Stimulated activated CD4-positive, alpha-beta T cell treated with anti-CD3 and anti-CD28 coated beads, Interleukin-1b, Interleukin-23, amount 100 ng/mL, for 48 hours (primary cell): Measurements from ENCODE around the gene NT5C3B.

Experiments used
- DNase-seq: peaks from one replicate; pipeline ENCODE4 v3.0.0-alpha.2; 2020

Gene NT5C3B

DNA sequence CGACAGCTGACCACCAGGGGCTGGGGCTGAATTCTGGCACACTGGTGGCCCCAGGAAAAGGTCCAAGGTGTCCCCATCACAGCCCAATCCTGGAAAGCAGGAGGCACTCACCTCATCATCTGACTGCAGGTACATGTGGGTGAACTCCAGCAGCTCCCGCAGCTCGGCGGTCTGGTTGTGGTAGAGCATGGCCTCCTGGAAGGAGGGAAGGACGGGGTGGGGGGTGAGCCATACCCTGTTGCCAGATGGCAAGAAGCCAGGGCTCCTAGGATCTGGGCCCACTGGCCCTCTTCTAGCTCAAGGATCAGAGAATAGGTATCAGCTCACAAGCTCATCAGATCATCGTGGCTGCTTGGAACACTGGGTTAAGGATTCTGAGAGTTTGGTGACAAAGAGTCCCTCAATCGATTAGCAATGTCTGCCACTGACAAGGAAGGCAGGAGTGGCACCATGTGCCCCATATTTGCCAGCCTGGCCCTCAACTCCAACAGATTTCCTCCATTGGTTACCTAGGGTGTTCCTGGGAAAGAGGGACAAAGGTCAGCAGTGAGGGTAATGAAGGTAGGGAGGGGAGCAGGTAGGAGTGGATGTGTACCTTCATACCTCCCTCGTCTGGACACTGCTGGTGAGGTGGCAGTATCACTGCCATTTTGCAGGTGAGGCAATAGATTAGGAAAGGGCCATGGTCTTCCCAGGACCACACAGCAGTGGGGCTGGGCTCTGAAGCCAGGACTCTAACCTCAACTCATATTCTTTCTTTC is 29.2 kb downstream of the NT5C3B start:
- DNase-seq = no peak

DNA sequence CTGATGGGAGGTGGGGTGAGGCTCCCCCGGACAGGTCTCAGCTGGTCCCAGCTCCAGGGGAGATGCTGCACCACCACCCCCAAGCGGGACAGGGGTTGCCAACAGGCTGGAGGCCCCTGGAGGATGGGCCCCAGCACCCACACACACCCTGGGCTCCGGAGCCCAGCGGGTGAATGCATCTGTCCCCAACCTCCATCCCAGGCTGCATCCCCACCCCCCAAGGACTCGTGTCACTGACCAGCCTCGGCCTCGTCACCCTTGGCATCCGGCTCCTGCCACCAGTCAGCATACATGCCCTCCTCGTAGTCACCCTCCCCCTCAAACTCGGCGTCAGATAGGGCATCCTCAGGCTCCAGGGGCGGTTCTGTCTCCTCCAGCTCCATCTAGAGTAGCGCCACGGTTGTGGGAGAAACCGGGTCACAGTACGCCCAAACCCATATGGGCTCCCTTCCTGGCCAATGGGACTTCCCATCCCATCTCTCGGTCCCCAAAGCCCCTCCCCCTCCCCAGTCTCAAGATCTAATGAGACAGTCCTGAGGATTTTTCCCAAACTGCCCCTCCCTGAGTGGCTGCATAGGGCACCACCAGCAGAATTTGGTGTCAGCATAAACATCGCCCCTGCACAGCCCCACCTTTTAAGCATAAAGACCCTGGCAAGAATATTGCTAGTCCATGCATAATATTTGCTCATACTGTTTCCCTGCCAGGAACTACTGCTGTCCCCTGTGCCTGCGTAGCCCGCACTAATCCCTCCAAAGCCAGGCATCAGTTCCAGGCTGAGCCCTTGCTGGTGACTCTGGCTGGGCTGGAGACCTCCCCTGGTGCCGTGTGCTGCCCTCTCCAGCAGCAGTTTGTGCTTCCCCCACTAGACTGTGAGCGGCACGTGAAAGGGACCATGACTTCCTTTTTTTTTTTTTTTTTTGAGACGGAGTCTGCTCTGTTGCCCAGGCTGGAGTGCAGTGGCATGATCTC is 32.7 kb downstream of the NT5C3B start:
- DNase-seq = no peak

DNA sequence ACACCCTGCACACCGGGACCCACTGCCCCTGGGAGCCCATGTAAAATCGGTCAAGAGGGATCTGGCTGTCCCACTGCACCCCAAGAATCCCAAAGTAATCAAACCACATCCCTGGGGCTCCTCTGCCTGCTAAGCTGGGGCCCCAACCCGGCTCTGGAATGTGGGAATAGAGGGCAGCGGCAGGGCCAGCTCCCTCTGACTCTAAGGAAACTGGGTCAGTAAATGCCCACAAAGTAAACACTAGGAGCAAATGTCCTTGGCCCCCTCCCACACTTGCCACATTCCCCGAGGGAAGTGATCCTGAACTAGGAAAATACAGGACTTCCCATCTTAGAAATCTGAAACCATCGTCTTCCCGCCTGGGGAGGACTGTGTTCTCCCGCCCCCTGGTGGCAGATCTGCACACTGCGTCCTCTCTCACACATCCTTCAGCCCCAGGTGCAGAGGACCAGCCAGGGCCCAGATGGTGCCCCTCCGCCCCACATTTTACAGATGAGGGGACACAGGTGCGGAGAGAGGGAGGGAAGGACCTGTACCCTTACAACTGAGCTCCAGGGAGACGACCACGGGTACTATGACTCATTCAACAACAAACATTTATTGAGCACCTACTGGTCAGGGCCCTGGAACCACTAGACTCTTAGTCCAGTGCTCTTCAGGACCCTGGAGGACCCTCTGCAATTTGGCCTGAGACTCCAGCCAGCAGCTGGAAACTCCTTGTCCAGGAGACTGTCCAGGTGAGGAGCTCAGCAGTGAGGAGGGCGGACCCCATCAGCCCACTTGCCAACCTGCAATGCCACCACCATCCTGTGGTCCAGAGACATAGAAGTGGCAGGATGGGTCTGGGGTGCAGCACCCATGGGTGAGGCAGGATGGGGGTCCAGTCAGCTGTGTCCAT is 34.4 kb downstream of the NT5C3B start:
- DNase-seq = peak; percentile 69

DNA sequence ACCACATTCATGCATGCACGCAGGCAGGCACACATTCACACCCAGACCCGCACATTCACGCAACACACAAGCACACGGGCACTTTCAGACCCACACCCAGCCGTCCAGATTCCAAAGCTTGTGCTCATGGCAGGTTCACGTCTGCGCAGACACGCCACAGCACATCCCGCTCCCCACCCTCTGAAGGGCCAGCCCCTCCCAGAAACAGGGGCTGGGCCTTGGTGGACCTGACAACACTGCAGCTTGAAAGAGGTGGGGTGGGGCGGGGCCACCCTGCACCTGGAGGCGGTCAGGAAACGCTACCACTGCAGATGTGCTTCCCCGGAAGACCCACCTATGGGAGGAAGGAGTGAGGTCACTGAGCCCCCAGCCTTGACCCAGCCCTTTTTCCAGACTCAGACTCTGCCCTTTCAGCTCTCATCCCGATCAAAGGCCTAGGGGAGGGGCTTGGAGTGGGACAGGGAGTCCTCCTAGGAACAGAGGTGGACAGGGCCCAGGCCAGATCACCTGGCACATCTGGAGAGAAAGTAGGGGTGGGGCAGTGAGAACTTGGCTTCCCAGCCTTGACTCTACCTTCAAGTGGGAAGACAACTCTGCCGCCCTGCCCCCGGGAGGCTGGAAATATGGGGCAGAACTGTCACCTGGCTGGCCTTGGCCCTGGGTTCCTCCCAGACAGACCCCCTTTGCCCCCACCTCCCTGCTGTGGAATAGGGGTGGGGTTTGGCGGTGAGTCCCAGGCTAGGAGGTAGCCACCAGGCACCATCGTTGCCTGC is 35.2 kb downstream of the NT5C3B start:
- no peak for DNase-seq

DNA sequence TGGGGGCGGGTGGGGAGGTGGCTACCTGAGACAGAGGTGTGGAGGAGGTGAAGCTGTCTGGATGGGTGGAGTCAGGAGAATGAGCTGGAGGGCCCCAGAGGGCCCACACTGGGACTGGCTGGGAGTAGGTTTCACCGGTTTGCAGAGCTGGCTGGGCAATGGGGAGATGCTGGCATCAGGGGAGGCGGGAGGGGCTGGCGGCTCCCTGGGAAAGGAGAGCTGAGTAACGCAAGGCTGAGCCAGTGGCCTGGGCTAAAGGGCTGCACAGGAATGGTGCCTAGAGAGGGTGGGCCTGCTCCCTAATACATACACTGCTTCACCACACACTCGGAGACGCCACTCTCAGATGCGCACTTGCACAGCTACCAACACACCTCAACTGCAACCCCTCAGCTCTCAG is 36.7 kb downstream of the NT5C3B start:
- DNase-seq = no peak

DNA sequence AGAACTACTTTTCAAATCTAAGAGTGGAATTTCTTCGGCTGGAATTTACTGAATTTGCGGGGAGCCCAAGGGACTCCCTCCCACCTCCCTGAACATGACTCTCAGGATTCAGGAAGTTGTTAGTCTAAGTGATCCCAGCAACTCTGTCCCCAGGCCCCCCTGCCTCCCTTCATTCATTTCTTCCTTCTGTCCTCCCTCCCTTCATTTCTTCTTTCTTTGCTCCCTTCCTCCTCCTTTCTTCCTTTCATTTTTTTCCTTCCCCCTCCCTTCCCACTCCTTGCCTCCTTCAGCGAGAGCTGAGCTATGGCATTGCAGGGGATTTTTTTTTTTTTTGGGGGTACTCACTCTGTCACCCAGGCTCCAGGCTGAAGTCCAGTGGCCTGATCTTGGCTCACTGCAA is 38.7 kb downstream of the NT5C3B start:
- DNase-seq = no peak

DNA sequence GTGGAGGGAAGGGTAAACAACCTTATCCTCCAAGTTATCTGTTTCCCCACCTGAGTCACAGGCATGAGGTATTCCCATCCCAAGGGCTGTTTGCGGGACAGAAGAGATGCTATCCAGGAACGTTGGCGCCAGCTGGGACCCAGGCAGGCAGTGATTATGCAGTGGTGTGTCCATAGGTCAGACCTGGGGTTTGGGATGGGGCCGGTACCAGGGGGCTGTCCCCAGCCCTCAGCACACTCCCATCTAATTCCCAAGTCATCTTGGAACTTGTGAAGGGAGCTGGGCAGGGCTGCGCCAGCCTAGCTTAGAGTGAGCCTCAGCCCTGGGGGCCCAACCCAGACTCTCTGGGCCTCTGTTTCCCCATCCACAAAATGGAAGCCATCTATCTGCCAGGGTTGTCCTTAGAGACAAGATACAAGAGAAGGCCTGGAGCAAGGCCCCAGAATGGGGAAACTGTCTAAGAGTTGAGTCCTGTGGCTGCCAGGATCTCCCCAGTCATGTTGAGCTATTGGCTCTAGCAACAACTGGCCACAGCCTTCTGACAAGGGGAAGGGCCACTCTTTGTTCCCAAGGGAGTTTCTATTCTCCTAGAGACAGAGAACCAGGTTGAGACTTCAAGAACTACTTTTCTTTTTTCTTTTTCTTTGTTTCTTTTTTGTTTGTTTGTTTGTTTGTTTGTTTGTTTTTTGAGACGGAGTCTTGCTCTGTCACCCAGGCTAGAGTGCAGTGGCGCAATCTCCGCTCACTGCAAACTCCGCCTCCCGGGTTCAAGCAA is 39.7 kb downstream of the NT5C3B start:
- no peak for DNase-seq

DNA sequence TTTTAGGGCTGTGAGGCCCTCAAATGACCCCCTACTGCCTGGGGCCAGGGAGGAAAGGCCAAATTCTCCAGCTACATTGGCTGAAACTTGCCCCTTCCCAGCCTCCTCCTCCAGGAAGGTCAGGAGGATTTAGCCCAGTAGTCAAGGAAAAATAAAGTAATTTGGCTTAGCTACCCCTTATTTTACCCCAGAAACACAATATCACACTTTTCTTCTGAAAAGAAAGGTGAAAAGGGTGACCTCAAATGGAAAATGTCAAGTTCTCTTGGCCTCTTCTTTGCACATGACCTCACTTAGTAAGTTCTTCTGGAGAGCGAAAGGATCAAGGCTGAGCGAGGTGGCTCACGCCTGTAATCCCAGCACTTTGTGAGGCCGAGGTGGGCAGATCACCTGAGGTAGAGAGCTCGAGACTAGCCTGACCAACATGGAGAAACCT is 41.5 kb downstream of the NT5C3B start:
- no peak for DNase-seq

DNA sequence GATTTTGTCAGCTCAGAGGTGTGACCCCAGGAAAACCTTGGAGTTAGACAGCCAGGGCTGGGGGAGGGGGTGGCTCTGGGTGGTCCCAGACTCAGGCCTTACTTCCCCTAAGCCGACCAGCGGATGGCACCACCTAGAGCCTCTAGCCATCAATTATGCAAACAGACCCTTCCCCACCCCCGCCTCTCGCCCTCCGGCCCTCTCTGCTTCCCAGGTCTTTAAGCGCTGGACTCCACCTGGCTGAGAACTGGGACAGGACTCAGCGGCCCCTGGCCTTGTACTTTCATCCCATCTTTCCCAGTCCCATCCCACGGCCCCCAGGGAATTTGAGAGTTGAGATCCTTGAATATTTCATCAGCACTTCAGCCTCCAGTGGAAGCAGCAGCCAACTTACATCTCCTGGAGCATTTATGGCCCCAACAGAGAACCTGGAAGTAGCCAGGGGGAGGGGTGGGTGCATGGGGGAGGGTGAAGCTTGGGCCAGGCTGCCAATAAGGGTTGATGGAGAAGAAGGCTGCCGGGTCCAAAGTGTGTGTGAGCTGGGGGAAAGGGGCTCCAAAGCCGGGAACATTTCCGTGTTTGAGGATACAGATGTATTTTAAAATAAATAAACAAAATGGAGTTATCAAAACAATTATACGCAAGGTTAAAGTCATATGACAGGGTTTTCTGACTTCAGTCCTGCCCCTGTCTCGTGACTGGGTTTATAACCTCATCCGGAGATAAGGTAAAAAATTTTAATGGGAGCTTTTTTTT is 42.1 kb downstream of the NT5C3B start:
- no peak for DNase-seq

DNA sequence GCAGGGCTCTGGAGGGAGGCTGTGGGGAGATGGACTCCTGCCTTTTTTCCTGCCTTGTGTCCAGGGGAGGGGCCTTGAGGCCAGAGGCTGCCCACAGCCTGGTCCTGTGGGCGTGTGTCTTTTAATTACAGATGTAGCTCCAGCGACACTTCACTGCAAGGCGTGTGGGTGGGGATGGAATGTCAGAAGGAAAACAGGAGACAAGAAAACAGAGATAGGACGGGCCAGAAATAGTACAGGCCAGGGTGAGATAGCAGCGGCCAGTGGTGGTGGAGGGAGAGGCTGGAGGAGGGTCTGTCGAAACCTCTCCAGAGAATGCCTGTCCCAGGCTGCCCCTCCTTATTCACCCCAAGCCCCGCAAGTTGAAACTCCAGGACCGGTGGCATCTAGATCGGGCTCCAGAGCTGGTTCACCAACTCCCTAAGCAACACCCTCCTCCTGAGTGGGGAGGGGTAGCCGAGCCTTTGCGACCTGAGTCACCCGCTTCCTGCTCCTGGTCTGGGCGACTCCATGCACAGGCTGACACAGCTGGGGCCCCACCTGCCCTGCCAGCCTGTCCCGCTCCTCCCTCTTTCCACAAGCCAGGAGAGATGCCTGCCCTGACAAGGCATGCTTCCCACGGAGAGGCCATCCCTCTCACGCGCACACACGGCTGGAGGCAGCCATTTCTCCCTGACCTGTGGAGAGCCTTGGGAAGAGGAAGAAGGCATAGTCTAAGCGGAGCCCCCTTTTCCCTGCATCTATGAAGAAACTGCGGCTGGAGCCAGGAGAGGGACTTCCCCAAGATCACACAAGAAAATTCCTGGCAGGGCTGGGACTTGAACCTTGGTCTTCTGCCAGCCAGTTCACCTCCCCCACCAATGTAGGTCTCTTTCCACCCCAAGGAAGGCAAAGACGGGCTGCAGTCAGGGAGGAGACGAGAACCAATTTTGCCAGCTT is 42.9 kb downstream of the NT5C3B start:
- no peak for DNase-seq

DNA sequence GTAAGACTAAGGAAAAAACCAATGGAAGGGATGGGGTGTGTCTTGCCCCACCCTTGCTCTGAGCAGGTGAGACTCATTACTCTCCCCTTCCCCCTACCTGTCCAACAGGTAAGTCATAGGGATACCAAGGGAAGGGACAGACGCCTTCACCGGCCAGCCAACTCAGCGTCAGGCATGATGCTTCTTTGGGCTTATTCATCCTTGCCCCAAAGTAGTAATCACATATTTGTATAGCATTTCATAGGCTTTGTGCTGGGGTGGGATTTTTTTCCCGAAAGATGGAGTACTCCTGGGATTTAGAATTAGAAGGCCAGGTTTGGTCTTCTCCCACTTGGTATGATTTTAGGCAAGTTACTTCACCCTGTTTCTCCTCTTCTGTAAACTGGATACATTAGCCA is 49.0 kb downstream of the NT5C3B start:
- no peak for DNase-seq

DNA sequence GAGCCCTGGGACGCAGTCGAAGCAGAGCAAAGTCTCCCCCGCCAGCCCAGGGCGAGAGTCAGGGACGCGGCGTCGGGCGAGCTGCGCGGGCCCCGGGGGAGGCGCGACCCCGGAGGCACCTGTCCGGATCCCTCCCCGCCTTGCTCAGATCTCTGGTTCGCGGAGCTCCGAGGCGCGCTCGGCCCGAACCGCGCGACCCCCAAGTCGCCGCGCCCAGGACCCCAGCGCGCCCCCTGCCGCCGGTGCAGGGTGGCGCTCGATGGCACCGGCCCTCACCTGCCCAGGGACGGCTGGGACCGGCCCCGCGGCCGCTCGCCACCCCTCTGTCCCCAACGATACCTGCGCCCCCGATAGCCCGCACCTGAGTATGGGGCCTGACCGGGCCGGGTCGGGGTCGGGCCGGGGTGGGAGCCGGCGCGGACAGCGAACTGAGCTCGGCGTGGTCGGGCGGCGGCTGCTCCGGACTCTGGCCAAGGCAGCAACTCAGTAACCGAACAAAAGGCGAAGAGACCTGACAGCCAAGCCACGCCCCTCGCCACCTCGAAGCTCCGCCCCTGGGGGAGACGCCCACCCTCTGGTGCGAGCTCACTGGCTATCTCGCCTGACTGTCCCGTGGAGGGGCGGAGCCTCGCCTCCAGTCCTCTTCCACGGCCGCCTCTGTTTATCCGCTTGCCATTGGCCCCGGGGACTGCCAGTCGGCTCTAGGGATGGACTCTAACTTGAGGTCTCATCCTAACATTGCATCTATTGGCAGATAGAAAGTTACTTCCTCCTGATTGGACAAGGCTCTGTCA is 49.6 kb downstream of the NT5C3B start, which contains the start of gene JUP:
TSS of gene JUP (minus strand) at position 485 of the 794 bp plus-strand sequence. CDS start 14,857 bp downstream, outside the sequence.
- DNase-seq = peak; percentile 95

DNA sequence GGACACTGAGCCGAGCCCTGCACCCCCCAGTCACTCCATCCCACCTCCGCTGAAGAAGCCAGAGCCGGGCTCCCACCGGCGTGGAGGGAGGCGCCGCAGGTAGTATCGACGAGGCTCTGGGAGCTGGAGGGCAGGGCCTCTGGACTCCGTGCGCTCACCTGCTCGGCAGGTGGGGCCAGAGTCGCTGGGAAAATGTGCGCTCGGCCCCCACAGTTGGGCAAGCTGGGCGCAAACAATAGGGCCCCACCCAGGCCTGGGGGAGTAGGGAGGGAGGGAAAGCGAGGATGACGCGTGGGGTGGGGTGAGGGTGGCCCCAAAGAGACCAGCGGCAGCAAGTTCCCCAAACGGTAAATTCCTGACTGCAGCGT is 50.2 kb downstream of the NT5C3B start:
- no peak for DNase-seq

DNA sequence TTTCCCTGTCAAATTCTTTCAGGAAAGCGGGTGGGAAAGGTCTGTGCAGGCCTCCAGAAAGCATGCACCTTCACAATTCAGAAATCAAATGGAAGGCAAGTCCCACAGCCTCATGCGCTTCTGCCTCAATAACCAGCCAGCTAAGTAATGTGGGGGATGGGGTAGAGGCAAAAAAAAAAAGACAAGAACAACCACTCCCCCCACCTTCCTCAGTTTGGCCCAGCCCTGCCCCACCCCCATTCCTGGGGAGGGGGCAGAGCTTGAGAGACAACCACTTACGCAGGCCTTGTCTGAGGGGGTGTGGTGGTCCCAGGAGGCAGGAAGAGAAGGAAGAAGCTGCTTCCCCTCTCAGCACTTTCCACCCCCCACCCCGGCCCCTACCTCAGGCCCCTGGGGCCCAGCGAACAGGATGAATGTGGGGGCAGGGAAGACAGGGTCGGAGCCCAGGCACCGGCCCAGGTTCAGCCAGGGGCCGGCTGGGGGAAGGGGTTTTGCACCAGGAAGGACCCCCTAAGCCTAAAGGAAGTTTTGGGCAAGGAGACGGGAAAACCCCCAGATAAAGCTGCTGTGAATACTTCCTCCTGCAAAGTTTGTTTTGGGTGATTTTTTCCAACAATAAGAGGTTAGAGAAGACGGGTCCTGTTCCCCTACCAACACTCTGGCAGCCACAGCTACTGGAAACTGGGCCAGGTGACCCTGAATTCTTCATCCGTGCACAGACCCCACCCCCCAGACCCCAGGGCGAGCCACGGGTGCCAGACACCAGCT is 50.8 kb downstream of the NT5C3B start:
- DNase-seq = no peak

DNA sequence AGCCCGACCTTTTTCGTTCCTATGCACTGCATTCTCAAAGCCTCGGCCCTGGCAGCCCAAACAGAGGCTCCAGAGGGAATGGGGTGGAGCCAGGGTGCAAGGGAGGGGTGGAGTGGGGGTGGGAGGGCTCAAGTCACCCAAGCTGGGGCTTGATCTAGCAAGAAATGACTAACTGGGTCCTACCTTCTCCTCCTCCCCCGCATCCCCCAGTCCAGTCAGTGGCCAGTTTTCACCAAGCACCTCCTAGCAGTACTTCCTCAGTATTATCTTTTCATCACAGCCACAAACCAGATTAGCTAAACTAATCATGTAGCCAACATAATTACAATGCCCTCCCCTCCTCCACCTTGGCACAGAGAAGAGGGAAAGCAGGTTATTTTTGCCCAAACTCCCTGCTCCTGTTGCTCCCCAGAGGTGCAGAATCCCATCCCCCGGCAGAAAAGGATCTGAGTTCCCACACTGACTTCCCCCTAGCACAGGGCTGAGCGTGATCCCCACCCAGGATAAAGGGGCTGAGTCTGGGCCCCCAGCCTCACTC is 51.8 kb downstream of the NT5C3B start:
- no peak for DNase-seq

DNA sequence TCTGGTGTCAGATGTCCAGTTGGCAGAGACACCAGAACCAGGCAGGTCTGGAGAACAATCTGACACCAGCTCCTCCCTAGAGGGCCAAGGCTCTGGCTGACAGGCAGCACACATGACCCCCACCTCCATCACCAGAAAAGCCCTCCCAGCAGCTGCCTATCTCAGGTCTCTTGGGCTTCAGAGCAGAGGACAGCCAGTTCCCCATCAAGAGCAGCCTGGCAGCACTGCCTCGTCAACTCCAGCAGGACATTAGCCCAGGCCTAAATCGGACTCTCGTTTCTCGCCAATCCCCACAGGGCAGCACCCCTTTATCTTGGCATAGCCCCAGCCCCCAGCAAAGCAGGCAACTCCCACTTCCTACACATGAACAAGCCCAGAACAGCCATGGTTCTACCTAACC is 53.9 kb downstream of the NT5C3B start:
- DNase-seq = no peak

DNA sequence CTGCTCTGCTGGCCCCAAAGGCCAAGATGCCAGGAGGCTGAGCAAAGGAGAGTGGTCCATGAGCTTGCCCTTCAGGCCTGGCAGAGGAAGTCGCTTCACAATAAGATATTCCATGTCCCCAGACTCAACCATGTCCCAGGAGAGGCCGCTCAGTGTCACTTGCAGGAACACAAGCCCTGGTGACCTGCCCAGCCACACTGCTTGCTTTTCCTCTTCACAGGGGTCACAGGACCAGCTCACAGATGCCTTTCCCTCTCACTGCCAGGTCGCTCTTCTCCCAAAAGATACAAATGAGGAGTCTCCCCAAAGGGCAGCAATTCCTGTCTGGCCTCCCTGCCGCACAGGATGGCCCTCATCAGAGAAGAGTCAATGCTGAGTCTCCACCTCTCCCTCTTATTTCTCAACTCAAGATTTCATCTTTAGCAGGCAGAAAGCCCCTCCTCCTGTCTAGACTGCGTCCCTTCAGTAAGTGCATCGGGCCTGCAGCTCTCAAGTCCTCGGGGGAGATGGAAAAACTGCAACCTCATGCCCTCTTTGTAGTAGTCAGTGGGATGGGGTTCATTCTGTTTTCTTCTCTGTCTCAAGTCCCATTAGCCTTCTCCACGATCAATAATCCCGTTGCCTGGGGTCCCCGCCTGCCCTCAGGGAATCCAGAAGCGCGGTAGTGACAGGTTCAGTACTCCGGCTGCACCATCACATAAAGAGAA is 54.5 kb downstream of the NT5C3B start:
- DNase-seq = no peak
